OCI-LY1 (cell line): ENCODE results near the gene PAFAH1B2.

Source experiments
- H2AFZ ChIP-seq: fragments of 200-600 bp; sonication (generic), shearing (Covaris generic); 2 replicates; pipeline ENCODE4 v1.6.0; 2014; ENCODE audit warnings: antibody characterized with exemption, mild to moderate bottlenecking, low read length
- H3F3A ChIP-seq: fragments of 200-600 bp; sonication (generic), shearing (Covaris generic); 2 replicates; pipeline ENCODE4 v1.6.0; 2014; ENCODE audit warnings: mild to moderate bottlenecking, antibody characterized with exemption, low read length, moderate library complexity; ENCODE audit not compliant: insufficient read depth
- H3K27ac ChIP-seq: fragments of 200-600 bp; sonication (generic); 2 replicates; pipeline ENCODE4 v1.5.1; 2014; ENCODE audit warnings: low read length, mixed run types, mild to moderate bottlenecking, low read depth; ENCODE audit not compliant: poor library complexity, severe bottlenecking
- H3K27me3 ChIP-seq: fragments of 200-600 bp; sonication (generic); 2 replicates; pipeline ENCODE4 v1.6.0; 2014; ENCODE audit warnings: antibody characterized with exemption, mild to moderate bottlenecking, low read length, moderate library complexity; ENCODE audit not compliant: insufficient read depth
- H3K36me3 ChIP-seq: fragments of 200-600 bp; sonication (generic); 2 replicates; pipeline ENCODE4 v1.6.1; 2014; ENCODE audit warnings: mild to moderate bottlenecking, antibody characterized with exemption, low read length, moderate library complexity, mixed read lengths; ENCODE audit not compliant: insufficient read depth
- H3K4me1 ChIP-seq: fragments of 200-600 bp; sonication (generic); 2 replicates; pipeline ENCODE4 v1.5.1; 2014; ENCODE audit warnings: mild to moderate bottlenecking, low read length, moderate library complexity; ENCODE audit not compliant: insufficient read depth, severe bottlenecking
- H3K4me2 ChIP-seq: fragments of 200-600 bp; sonication (generic), shearing (Covaris generic); 2 replicates; pipeline ENCODE4 v1.6.1; 2014; ENCODE audit warnings: low read length
- H3K4me3 ChIP-seq: fragments of 200-600 bp; sonication (generic); 2 replicates; pipeline ENCODE4 v1.5.1; 2014; ENCODE audit warnings: low read length, low read depth, mild to moderate bottlenecking, mixed read lengths; ENCODE audit not compliant: poor library complexity, severe bottlenecking
- H3K79me2 ChIP-seq: fragments of 200-600 bp; shearing (Covaris generic); 2 replicates; pipeline ENCODE4 v1.6.1; 2016; ENCODE audit warnings: mixed run types, low read length, mixed read lengths; ENCODE audit not compliant: insufficient read depth
- H3K9ac ChIP-seq: fragments of 200-600 bp; sonication (generic), shearing (Covaris generic); 2 replicates; pipeline ENCODE4 v1.6.1; 2014; ENCODE audit warnings: mild to moderate bottlenecking, low read length, mixed read lengths
- H3K9me2 ChIP-seq: fragments of 200-600 bp; sonication (generic), shearing (Covaris generic); 2 replicates; pipeline ENCODE4 v1.6.1; 2014; ENCODE audit warnings: low read depth, mild to moderate bottlenecking, low read length, mixed read lengths
- H3K9me3 ChIP-seq: fragments of 200-600 bp; shearing (Covaris generic); 2 replicates; pipeline ENCODE4 v1.6.1; 2014; ENCODE audit warnings: low read length, mixed read lengths
- H4K20me1 ChIP-seq: fragments of 200-600 bp; sonication (generic), shearing (Covaris generic); 2 replicates; pipeline ENCODE4 v1.6.0; 2016; ENCODE audit warnings: mild to moderate bottlenecking, low read length; ENCODE audit not compliant: insufficient read depth
- CTCF ChIP-seq: fragments of 200-600 bp; sonication (generic), shearing (Covaris generic); IDR thresholded peaks from 2 replicates; pipeline ENCODE4 v1.5.1; 2017; ENCODE audit warnings: mild to moderate bottlenecking, antibody characterized with exemption, low read length, moderate library complexity, mixed read lengths
- EZH2 ChIP-seq: fragments of 200-600 bp; sonication (generic), shearing (Covaris generic); IDR thresholded peaks from 2 replicates; pipeline ENCODE4 v1.8.0; 2017; ENCODE audit warnings: borderline replicate concordance, mixed run types, mild to moderate bottlenecking, antibody characterized with exemption, low read length, moderate library complexity, mixed read lengths

Gene PAFAH1B2

GRCh38 chr11:117143871-117144476 is at the start of gene PAFAH1B2:
TSS of gene PAFAH1B2 (plus strand) at chr11:117144287. CDS start at chr11:117152448, 8,161 bp downstream.
- no peaks in the 10 kb centered on the region for H3F3A ChIP-seq
- peaks cover 3% of the 10 kb centered on the region; the same call in 1 of the 2 replicates for H4K20me1 ChIP-seq
- peak within 1 kb of the TSS; percentile 98; the same call in 1 of the 2 replicates for H2AFZ ChIP-seq
- no peak for TF ChIP-seq EZH2
- no peak for TF ChIP-seq CTCF
- H3K79me2 ChIP-seq, result peaks cover 45% of the 10 kb centered on the region
- H3K9ac ChIP-seq, result peak within 1 kb of the TSS; percentile 98
- H3K27ac ChIP-seq, result peak within 1 kb of the TSS; percentile 78
- H3K36me3 ChIP-seq, result peaks cover 42% of the 10 kb centered on the region
- H3K4me3 ChIP-seq, result peak within 1 kb of the TSS; percentile 100
- H3K9me2 ChIP-seq, result no peaks in the 10 kb centered on the region
- H3K9me3 ChIP-seq, result no peaks in the 10 kb centered on the region
- H3K4me1 ChIP-seq, result peaks cover 36% of the 10 kb centered on the region
- H3K27me3 ChIP-seq, result no peaks in the 10 kb centered on the region
- peak within 1 kb of the TSS; percentile 99 for H3K4me2 ChIP-seq

- Histone ChIP-seq H3K9me2 (no peaks in the 10 kb centered on the region), H3K27ac (peak overlapping the region; percentile 1), H3F3A (no peaks in the 10 kb centered on the region), H3K79me2 (peaks cover 81% of the 10 kb centered on the region), H3K4me1 (peaks cover 45% of the 10 kb centered on the region), H3K9ac (no peak overlapping the region), H3K36me3 (peaks cover 15% of the 10 kb centered on the region), H3K27me3 (no peaks in the 10 kb centered on the region), H3K4me3 (peak overlapping the region; percentile 99), H2AFZ (no peak overlapping the region), H4K20me1 (no peaks in the 10 kb centered on the region), H3K9me3 (no peaks in the 10 kb centered on the region), H3K4me2 (peak overlapping the region; percentile 99)
- no peak for TF ChIP-seq CTCF
- no peak for TF ChIP-seq EZH2
These were observed 49.3 kb upstream of the PAFAH1B2 start for GRCh38 chr11:117094776-117095175.

- Histone ChIP-seq H3K36me3 (peaks cover 15% of the 10 kb centered on the region), H3F3A (no peaks in the 10 kb centered on the region), H3K27me3 (no peaks in the 10 kb centered on the region), H3K9ac (peak overlapping the region; percentile 97), H3K9me3 (no peaks in the 10 kb centered on the region), H2AFZ (no peak overlapping the region), H3K4me2 (peak overlapping the region; percentile 99), H3K27ac (peak overlapping the region; percentile 88), H3K4me3 (peak overlapping the region; percentile 99), H3K4me1 (peaks cover 38% of the 10 kb centered on the region), H4K20me1 (no peaks in the 10 kb centered on the region), H3K9me2 (no peaks in the 10 kb centered on the region), H3K79me2 (peaks cover 73% of the 10 kb centered on the region)
- no peak for TF ChIP-seq EZH2
These were observed 48.6 kb upstream of the PAFAH1B2 start for GRCh38 chr11:117095284-117096161.
